PC-3 (cell line): ENCODE measurements around the gene GRB10. TPM values are rescaled to one million over a fixed set of nuclear protein-coding genes. Genes with fewer than 3 reads are reported as not detected.
A peak's percentile ranks its signal among the peaks of the same experiment; 100 is the strongest.

Experiments
- ATAC-seq: fragments of 200-7000 bp; cut with Tn5 transposase; 2 replicates; pipeline ENCODE4 v1.9.1; 2020; ENCODE audit warnings: mild to moderate bottlenecking, moderate library complexity
- BruUV-seq: library from RNA; stranded (reverse); fragments of 400-500 nt; replicated peaks from 2 replicates; lab custom pipeline; 2021; lab: Mats Ljungman, UMichigan
- CTCF ChIA-PET: fragments of 300-600 bp; sonication (Branson Sonifier 250); formaldehyde crosslinking; loops from one replicate; lab custom pipeline; 2022; ENCODE audit warnings: antibody characterized with exemption; lab: Charles Lee
- POLR2A ChIA-PET: fragments of 300-600 bp; sonication (Branson Sonifier 250); formaldehyde crosslinking; loops from one replicate; lab custom pipeline; 2022; ENCODE audit warnings: antibody characterized with exemption; ENCODE audit not compliant: unreplicated experiment; lab: Charles Lee
- DNase-seq: peaks from one replicate; pipeline ENCODE4 v3.0.0-alpha.2; 2015
- H2AFZ ChIP-seq: fragments of 300-600 bp; sonication (generic); 2 replicates; pipeline ENCODE4 v1.6.0; 2016; ENCODE audit warnings: antibody characterized with exemption, low read length
- H3F3A ChIP-seq: fragments of 300-600 bp; sonication (generic); one replicate; pipeline ENCODE4 v1.6.0; 2017; ENCODE audit warnings: antibody characterized with exemption, low read length, control low read depth, mild to moderate bottlenecking; ENCODE audit not compliant: unreplicated experiment
- H3K27ac ChIP-seq: fragments of 300-600 bp; sonication (generic); 2 replicates; pipeline ENCODE4 v1.5.1; 2016; ENCODE audit warnings: mild to moderate bottlenecking, low read length
- H3K27me3 ChIP-seq: fragments of 300-600 bp; sonication (generic); 2 replicates; pipeline ENCODE4 v1.6.1; 2016; ENCODE audit warnings: low read length, mixed read lengths
- H3K36me3 ChIP-seq: fragments of 300-600 bp; sonication (generic); 2 replicates; pipeline ENCODE4 v1.6.1; 2016; ENCODE audit warnings: low read depth, mixed run types, low read length, mixed read lengths
- H3K4me1 ChIP-seq: fragments of 300-600 bp; sonication (generic); 2 replicates; pipeline ENCODE4 v1.5.1; 2016; ENCODE audit warnings: low read length; ENCODE audit not compliant: insufficient read depth
- H3K4me2 ChIP-seq: fragments of 300-600 bp; sonication (generic); 2 replicates; pipeline ENCODE4 v1.6.0; 2016; ENCODE audit warnings: low read length
- H3K4me3 ChIP-seq: fragments of 300-600 bp; sonication (generic); 2 replicates; pipeline ENCODE4 v1.5.1; 2016; ENCODE audit warnings: mild to moderate bottlenecking, low read length, mixed read lengths
- H3K79me2 ChIP-seq: fragments of 300-600 bp; sonication (generic); 2 replicates; pipeline ENCODE4 v1.6.1; 2017; ENCODE audit warnings: low read length, mixed read lengths
- H3K9ac ChIP-seq: fragments of 300-600 bp; sonication (generic); 2 replicates; pipeline ENCODE4 v1.6.0; 2016; ENCODE audit warnings: mild to moderate bottlenecking, low read length
- H3K9me2 ChIP-seq: fragments of 300-600 bp; sonication (generic); replicated peaks from 2 replicates; pipeline ENCODE4 v1.6.1; 2016; ENCODE audit warnings: mixed run types, low read length, mixed read lengths
- H3K9me3 ChIP-seq: fragments of 300-600 bp; sonication (generic); 2 replicates; pipeline ENCODE4 v1.6.1; 2016; ENCODE audit warnings: low read length, mixed read lengths
- H4K20me1 ChIP-seq: fragments of 300-600 bp; sonication (generic); 2 replicates; pipeline ENCODE4 v1.6.1; 2016; ENCODE audit warnings: low read length, mixed read lengths
- CTCF ChIP-seq: fragments of 300-600 bp; sonication (generic); conservative IDR thresholded peaks from 2 replicates; pipeline ENCODE4 v1.5.1; 2017; ENCODE audit warnings: antibody characterized with exemption, low read depth, mild to moderate bottlenecking, low read length
- EZH2 ChIP-seq: fragments of 300-600 bp; sonication (generic); IDR thresholded peaks from one replicate; pipeline ENCODE4 v1.6.1; 2017; ENCODE audit warnings: antibody characterized with exemption, mild to moderate bottlenecking, low read length; ENCODE audit not compliant: unreplicated experiment
- EZH2phosphoT487 ChIP-seq: fragments of 300-600 bp; sonication (generic); IDR thresholded peaks from 2 replicates; pipeline ENCODE4 v1.6.1; 2018; ENCODE audit warnings: mild to moderate bottlenecking, antibody characterized with exemption, low read length, borderline replicate concordance
- intact Hi-C: fragments of 100-400 bp; cut with micrococcal nuclease; formaldehyde crosslinking; loops from 2 replicates; pipeline ENCODE4 v1.9.0; 2023
- total RNA-seq: library from RNA; depleted of rRNA; stranded (reverse); fragments of >200 nt; gene quantifications from 2 replicates; pipeline ENCODE4 v1.2.3, GENCODE V29; 2014

GRB10 gene
- total RNA-seq, 1 experiment from 2014 or later = 61.3 TPM

GRCh38 chr7:50822110-50822509, 39.4 kb upstream of the GRB10 start:
- intact Hi-C loops = loop anchor here (1.0 kb wide), 1 partner anchor 10 kb away; no protein-coding TSS in a partner anchor
- CTCF ChIA-PET = no interaction called here
- no peaks in the 10 kb centered on the region for H4K20me1 ChIP-seq
- H2AFZ ChIP-seq = no peak overlapping the region
- no TSS peak for BruUV-seq
- H3F3A ChIP-seq = no peaks in the 10 kb centered on the region
- POLR2A ChIA-PET = no interaction called here
- no peak overlapping the region for H3K4me3 ChIP-seq
- H3K27me3 ChIP-seq = no peaks in the 10 kb centered on the region
- no peaks in the 10 kb centered on the region for H3K9me3 ChIP-seq
- peaks cover 48% of the 10 kb centered on the region for H3K4me1 ChIP-seq
- DNase-seq (peak; percentile 56), ATAC-seq (no peak; the same call in 1 of the 2 replicates)
- H3K27ac ChIP-seq = peak overlapping the region; percentile 90
- H3K9me2 ChIP-seq = no peaks in the 10 kb centered on the region
- H3K36me3 ChIP-seq = no peaks in the 10 kb centered on the region
- peak overlapping the region; percentile 66 for H3K9ac ChIP-seq
- peak overlapping the region; percentile 50 for H3K4me2 ChIP-seq
- no peak for TF ChIP-seq CTCF
- no peak for TF ChIP-seq EZH2phosphoT487
- no peak for TF ChIP-seq EZH2
- no peaks in the 10 kb centered on the region for H3K79me2 ChIP-seq

DNA sequence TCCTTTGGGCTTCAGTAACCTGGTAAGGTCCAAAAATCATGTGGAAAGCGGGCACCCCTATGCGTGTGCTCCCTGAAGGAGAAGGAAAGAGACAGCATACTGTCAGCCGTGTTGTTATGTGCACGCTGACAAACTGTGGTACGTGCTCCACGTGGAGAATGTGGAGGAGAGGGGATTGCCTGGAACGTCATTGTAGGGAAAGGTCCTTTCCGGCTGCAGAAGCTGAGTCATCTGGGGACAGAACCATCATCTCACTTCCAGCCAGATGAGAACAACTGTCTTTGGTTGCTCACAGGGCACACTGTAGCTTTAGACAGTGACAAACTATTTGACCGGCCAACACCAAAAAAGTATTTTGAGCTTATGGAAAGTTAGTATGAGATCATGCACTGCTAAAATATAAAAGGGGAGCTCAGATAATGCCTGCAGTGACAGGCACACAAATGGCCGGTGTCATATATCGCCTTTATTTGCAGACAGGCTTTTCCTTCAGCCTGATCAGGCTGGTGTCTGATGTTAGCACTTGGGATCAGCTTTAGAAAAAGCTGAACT, 38.8 kb upstream of the GRB10 start:
- H2AFZ ChIP-seq = peak overlapping the region; percentile 46; the same call in 1 of the 2 replicates
- DNase-seq = peak; percentile 70
- H3K4me3 ChIP-seq = no peak overlapping the region
- intact Hi-C loops = loop anchor here (1.0 kb wide), 1 partner anchor 11 kb away; no protein-coding TSS in a partner anchor
- H3K9me2 ChIP-seq = no peaks in the 10 kb centered on the region
- H4K20me1 ChIP-seq = no peaks in the 10 kb centered on the region
- peak overlapping the region; percentile 90 for H3K27ac ChIP-seq
- no peaks in the 10 kb centered on the region for H3F3A ChIP-seq
- no peaks in the 10 kb centered on the region for H3K79me2 ChIP-seq
- no peaks in the 10 kb centered on the region for H3K9me3 ChIP-seq
- peak overlapping the region; percentile 50 for H3K4me2 ChIP-seq
- ATAC-seq = peak; percentile 65
- H3K4me1 ChIP-seq = peaks cover 45% of the 10 kb centered on the region
- no TSS peak for BruUV-seq
- ChIA-PET POLR2A (interaction anchor here (0.6 kb wide), 1 partner anchor 28 kb away, joined by 4 read pairs; no protein-coding TSS in a partner anchor), CTCF (no interaction called here)
- H3K27me3 ChIP-seq = no peaks in the 10 kb centered on the region
- no peak for TF ChIP-seq EZH2
- no peak for TF ChIP-seq CTCF
- TF ChIP-seq EZH2phosphoT487 = no peak
- H3K36me3 ChIP-seq = no peaks in the 10 kb centered on the region
- H3K9ac ChIP-seq = peak overlapping the region; percentile 66

DNA sequence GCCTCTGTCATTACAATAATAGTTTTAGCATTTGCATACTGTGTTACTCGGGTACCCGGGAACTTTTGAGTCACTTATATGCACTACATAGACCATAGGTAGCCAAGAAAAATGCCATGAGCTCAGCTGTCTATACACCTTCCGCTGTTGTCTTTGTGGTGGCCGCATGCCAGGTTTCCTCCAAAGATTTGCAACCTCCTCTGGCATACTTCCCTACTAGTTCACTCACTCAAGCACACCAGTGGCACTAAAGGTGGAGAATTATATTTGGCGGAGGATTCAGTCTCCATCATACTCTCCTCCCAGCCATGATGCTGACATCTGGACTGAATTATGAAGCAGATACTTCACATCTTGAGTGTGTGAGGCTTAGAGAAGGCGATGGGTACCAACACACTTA, 35.6 kb upstream of the GRB10 start:
- no peaks in the 10 kb centered on the region for H3K79me2 ChIP-seq
- no peak for TF ChIP-seq EZH2
- intact Hi-C loops = no loop called here
- H3K27ac ChIP-seq = no peak overlapping the region
- no TSS peak for BruUV-seq
- H4K20me1 ChIP-seq = no peaks in the 10 kb centered on the region
- no peak overlapping the region for H3K4me3 ChIP-seq
- no peaks in the 10 kb centered on the region for H3F3A ChIP-seq
- H3K9ac ChIP-seq = no peak overlapping the region
- peak; percentile 46 for DNase-seq
- no peaks in the 10 kb centered on the region for H3K9me3 ChIP-seq
- H3K27me3 ChIP-seq = no peaks in the 10 kb centered on the region
- ChIA-PET CTCF (no interaction called here), POLR2A (no interaction called here)
- peaks cover 20% of the 10 kb centered on the region for H3K4me1 ChIP-seq
- H2AFZ ChIP-seq = no peak overlapping the region
- H3K36me3 ChIP-seq = no peaks in the 10 kb centered on the region
- no peak; the same call in 1 of the 2 replicates for ATAC-seq
- no peak overlapping the region for H3K4me2 ChIP-seq
- no peaks in the 10 kb centered on the region for H3K9me2 ChIP-seq
